Spleen (tissue), 13 donors: ENCODE results near the gene PTPN4. TPM values are rescaled to one million over a fixed set of nuclear protein-coding genes. Genes with fewer than 3 reads are reported as not detected.

Experiments used
- DNase-seq: peaks from one replicate; pipeline ENCODE4 v3.0.0-alpha.2; 2020
- H3K27ac ChIP-seq, 8 donors: fragments of 200-600 bp; sonication (generic) in 7 of 8; 1 replicate in 4 of 8; 2 replicates in 4 of 8; pipeline versions ENCODE4 v1.5.0 to v1.8.0; 2016 to 2021; ENCODE audit warnings: inconsistent platforms in 4 of 8, mild to moderate bottlenecking in 4 of 8, moderate library complexity in 1 of 8
- H3K27me3 ChIP-seq, 7 donors: fragments of 200-600 bp; sonication (generic) in 6 of 7; replicated peaks in 1 of 7; 1 replicate in 4 of 7; 2 replicates in 3 of 7; pipeline versions ENCODE4 v1.5.0 to v1.8.0; 2016 to 2021; ENCODE audit warnings: inconsistent platforms in 3 of 7, mild to moderate bottlenecking in 1 of 7
- H3K36me3 ChIP-seq, 6 donors: fragments of 200-600 bp; sonication (generic) in 5 of 6; 1 replicate in 4 of 6; 2 replicates in 2 of 6; pipeline versions ENCODE4 v1.5.0 to v1.8.0; 2016 to 2021; ENCODE audit warnings: inconsistent platforms in 2 of 6
- H3K4me1 ChIP-seq, 6 donors: fragments of 200-600 bp; sonication (generic) in 5 of 6; 1 replicate in 3 of 6; 2 replicates in 3 of 6; pipeline versions ENCODE4 v1.5.0 to v1.8.0; 2016 to 2021; ENCODE audit warnings: inconsistent platforms in 3 of 6
- H3K4me3 ChIP-seq, 8 donors: fragments of 200-600 bp; sonication (generic) in 7 of 8; 1 replicate in 4 of 8; 2 replicates in 4 of 8; pipeline versions ENCODE4 v1.5.0 to v1.8.0; 2016 to 2021; ENCODE audit warnings: inconsistent platforms in 4 of 8, mild to moderate bottlenecking in 4 of 8, moderate library complexity in 2 of 8
- H3K9me3 ChIP-seq, 8 donors: fragments of 200-600 bp; sonication (generic) in 7 of 8; 1 replicate in 4 of 8; 2 replicates in 4 of 8; pipeline versions ENCODE4 v1.5.0 to v1.8.0; 2016 to 2021; ENCODE audit warnings: inconsistent platforms in 4 of 8
- POLR2A ChIP-seq, 3 donors: fragments of 450-650 bp; IDR thresholded peaks; one replicate each; pipeline ENCODE4 v1.5.1; 2017; ENCODE audit warnings: antibody characterized with exemption in 3 of 3, mild to moderate bottlenecking in 1 of 3
- POLR2AphosphoS5 ChIP-seq, 3 donors: sonication (generic); formaldehyde crosslinking; IDR thresholded peaks; one replicate each; pipeline ENCODE4 v1.5.1; 2017; ENCODE audit warnings: antibody characterized with exemption in 3 of 3
- WGBS, 5 donors: extraction: QIAGEN DNeasy Blood & Tissue Kit in 3 of 5; methylation state at CpG; one replicate each; pipeline versions ENCODE4 v1.1.5 to v1.1.7; 2013 to 2018; 5-methylcytosine and 5-hydroxymethylcytosine counted together
- intact Hi-C: fragments of 100-400 bp; cut with DNase I; formaldehyde crosslinking; loops from one replicate; pipeline ENCODE4 v1.15.0; 2023; ENCODE audit warnings: low total_unique reads
- long read RNA-seq, 2 donors: transcript quantifications; one replicate each; lab custom pipeline, GENCODE V29; 2026
- polyA plus RNA-seq, 3 donors: library from polyadenylated mRNA; stranded (reverse); fragments of 200-250 nt; gene quantifications; one replicate each; pipeline ENCODE4 v1.2.1, GENCODE V29; 2013
- total RNA-seq, 7 donors: library from RNA; depleted of rRNA in 3 of 7; stranded (reverse); fragments of >200 nt in 3 of 7; fragmentation: NEBNext Ultra II Directional in 4 of 7; extraction: Animal tissue kit (Norgen Biotek cat#: 25700) in 4 of 7; gene quantifications; one replicate each; pipeline versions ENCODE4 v1.1.0 to v1.2.1, GENCODE V29; 2016 to 2021
- TF ChIP-seq, protein P1 (sequence below), 11 experiments: fragments of 200-600 bp in 7 of 11; fragments of 450-650 bp in 4 of 11; sonication (generic) in 4 of 11; IDR thresholded peaks in 8 of 11; conservative IDR thresholded peaks in 3 of 11; 1 replicate in 7 of 11; 2 replicates in 4 of 11; pipeline versions ENCODE4 v1.4.0 to v1.8.0; 2016 to 2021; ENCODE audit warnings: antibody characterized with exemption in 11 of 11, inconsistent platforms in 4 of 11, mild to moderate bottlenecking in 1 of 11
- donor health status: healthy with polysubstance abuse.
- donor health status: DM: no; HTN: no; CAD: no; lungs with moderate emphysema.
- donor health status: DM: no; HTN: no; CAD: no.
- donor health status: Bipolar disorder and iron deficiency.
- donor health status: healthy.
- donor health status: DM: no; HTN: no; CAD: no.
- donor health status: DM: yes; HTN: yes; CAD: no.

The PTPN4 gene, protein sequence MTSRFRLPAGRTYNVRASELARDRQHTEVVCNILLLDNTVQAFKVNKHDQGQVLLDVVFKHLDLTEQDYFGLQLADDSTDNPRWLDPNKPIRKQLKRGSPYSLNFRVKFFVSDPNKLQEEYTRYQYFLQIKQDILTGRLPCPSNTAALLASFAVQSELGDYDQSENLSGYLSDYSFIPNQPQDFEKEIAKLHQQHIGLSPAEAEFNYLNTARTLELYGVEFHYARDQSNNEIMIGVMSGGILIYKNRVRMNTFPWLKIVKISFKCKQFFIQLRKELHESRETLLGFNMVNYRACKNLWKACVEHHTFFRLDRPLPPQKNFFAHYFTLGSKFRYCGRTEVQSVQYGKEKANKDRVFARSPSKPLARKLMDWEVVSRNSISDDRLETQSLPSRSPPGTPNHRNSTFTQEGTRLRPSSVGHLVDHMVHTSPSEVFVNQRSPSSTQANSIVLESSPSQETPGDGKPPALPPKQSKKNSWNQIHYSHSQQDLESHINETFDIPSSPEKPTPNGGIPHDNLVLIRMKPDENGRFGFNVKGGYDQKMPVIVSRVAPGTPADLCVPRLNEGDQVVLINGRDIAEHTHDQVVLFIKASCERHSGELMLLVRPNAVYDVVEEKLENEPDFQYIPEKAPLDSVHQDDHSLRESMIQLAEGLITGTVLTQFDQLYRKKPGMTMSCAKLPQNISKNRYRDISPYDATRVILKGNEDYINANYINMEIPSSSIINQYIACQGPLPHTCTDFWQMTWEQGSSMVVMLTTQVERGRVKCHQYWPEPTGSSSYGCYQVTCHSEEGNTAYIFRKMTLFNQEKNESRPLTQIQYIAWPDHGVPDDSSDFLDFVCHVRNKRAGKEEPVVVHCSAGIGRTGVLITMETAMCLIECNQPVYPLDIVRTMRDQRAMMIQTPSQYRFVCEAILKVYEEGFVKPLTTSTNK
- 10 to 100 TPM; 32.4 to 50.9 (median 41.5) TPM for total RNA-seq
- polyA plus RNA-seq: 1 to 10 TPM; 2.4 to 5.6 (median 5.2) TPM
- long read RNA-seq, donor 1: 0 reads
- long read RNA-seq, donor 2: 0 reads

DNA sequence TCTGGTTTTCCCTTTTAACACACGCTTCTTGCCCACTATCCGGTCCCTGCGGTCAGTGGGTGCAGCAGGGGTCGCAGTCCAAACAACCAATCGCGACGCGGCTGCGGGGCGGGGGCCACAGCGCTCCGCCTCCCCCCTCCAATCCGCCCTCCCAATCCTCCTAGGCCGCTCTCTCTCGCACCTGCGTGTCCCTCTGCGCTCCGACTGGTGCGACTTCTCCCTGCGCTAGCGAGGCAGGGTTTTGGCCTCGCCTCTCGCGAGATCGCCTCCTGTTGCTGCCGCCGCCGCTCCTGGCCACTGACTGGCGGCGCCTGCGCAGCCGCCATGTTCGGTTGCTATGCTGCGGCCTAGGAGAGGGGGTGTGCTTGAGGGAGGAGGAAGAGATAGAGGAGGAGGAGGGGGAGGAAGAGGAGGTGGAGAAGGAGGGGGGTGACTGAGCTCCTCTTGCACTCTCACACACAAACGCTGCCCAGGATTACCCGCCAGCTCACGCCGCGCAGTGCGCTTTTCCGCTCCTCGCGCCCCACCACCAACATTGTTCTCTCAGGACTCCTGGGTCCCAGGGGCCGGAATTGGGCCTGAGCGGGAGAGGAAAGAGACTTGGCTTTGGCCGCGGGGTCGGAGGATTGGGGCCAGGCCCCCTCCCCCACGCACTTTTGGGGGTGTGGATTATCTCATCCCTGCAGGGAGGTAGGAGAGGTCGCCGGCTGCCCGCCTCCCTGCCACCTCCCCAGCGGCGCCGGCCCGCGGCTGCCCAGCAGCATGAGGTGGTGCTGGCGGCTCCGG, at the start of gene PTPN4:
Gene PTPN4 (plus strand): TSS at position 472 of the 786 bp plus-strand sequence. CDS start 49,932 bp downstream, outside the sequence.
- intact Hi-C loops: no loop called here
- TF ChIP-seq POLR2A (IDR thresholded peaks at IDR 0.05): peak in 2 of 3 donors; percentile 27 to 77
- TF ChIP-seq, protein P1, sequence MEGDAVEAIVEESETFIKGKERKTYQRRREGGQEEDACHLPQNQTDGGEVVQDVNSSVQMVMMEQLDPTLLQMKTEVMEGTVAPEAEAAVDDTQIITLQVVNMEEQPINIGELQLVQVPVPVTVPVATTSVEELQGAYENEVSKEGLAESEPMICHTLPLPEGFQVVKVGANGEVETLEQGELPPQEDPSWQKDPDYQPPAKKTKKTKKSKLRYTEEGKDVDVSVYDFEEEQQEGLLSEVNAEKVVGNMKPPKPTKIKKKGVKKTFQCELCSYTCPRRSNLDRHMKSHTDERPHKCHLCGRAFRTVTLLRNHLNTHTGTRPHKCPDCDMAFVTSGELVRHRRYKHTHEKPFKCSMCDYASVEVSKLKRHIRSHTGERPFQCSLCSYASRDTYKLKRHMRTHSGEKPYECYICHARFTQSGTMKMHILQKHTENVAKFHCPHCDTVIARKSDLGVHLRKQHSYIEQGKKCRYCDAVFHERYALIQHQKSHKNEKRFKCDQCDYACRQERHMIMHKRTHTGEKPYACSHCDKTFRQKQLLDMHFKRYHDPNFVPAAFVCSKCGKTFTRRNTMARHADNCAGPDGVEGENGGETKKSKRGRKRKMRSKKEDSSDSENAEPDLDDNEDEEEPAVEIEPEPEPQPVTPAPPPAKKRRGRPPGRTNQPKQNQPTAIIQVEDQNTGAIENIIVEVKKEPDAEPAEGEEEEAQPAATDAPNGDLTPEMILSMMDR (IDR thresholded peaks at IDR 0.05 in 8 of 11, conservative IDR thresholded peaks at IDR 0.05 in 3 of 11): peak in 6 of 11 experiments; percentile 22 to 49 (median 36)
- TF ChIP-seq POLR2AphosphoS5 (IDR thresholded peaks at IDR 0.05): peak; percentile 96 to 98 (median 97)
- Histone ChIP-seq H3K36me3 (no peaks in the 10 kb centered on the region), H3K4me1 (peaks cover 6 to 57% (median 33%) of the 10 kb centered on the region in 6 donors), H3K27ac (peak within 1 kb of the TSS; percentile 85 to 98 (median 94)), H3K27me3 (no peaks in the 10 kb centered on the region), H3K4me3 (peak within 1 kb of the TSS; percentile 77 to 91 (median 80)), H3K9me3 (no peaks in the 10 kb centered on the region)
- 0 to 1% (median 0%) methylated on average over 43 to 59 of the region's 59 CpGs for WGBS, 5 donors
- DNase-seq: peak; percentile 100

DNA sequence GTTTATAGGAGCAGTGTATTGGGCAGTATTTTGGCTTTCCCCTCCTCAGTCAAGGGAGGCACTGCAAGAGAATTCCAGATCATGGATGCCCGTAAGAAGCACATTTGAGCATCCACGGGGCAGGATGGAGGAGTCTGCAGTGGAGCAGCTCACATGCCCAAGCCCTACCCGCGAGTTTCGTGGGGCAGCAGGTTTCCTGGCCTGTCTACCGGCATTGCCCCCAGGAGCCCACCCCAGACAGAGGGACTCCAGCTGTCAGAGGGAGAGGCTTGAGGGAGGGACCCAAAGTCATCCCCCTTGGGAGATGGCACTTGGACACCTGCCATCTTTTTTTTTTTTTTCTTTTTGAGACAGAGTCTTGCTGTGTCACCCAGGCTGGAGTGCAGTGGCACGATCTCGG, 49.4 kb upstream of the PTPN4 start:
- WGBS, 5 donors: 86 to 92% (median 89%) methylated on average over 8 of the region's 8 CpGs

DNA sequence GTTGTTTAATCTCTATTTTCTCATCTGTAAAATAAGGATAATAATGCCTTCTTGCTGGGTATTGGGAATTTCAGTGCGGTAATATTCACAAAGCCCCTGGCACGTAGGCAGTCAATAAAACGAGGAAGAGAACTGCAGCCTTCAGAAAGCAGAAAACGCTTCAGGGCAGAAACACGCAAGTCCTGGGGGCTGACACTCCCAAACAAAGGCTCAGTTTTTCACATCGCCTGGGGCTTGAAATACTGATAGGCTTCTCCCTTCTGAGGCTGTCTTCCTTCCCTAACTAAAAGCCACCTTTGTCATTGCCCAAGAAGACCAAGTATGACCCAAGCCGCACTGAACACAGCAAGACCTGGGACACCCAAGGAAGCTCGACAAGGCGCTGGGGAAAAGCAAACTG, 48.4 kb upstream of the PTPN4 start:
- Histone ChIP-seq H3K9me3 (no peaks in the 10 kb centered on the region), H3K36me3 (no peaks in the 10 kb centered on the region), H3K27me3 (peaks cover 0 to 9% (median 0%) of the 10 kb centered on the region in 7 donors), H3K4me1 (no peaks in the 10 kb centered on the region), H3K27ac (no peak overlapping the region), H3K4me3 (no peak overlapping the region)
- WGBS, 5 donors: 87 to 95% (median 89%) methylated on average over 9 of the region's 9 CpGs
- no peak for DNase-seq
- TF ChIP-seq, protein P1 (IDR thresholded peaks at IDR 0.05 in 8 of 11, conservative IDR thresholded peaks at IDR 0.05 in 3 of 11): no peak
- TF ChIP-seq POLR2AphosphoS5 (IDR thresholded peaks at IDR 0.05): no peak
- TF ChIP-seq POLR2A (IDR thresholded peaks at IDR 0.05): no peak
- intact Hi-C loops: no loop called here

More for the DNA sequence above, 49.4 kb upstream of the PTPN4 start:
- Histone ChIP-seq H3K4me3 (no peak overlapping the region), H3K36me3 (peaks cover 0 to under 1% (median 0%) of the 10 kb centered on the region in 6 donors), H3K27ac (no peak overlapping the region), H3K4me1 (no peaks in the 10 kb centered on the region), H3K27me3 (peaks cover 0 to 9% (median 0%) of the 10 kb centered on the region in 7 donors), H3K9me3 (peaks cover 0 to 4% (median under 1%) of the 10 kb centered on the region in 8 donors)
- TF ChIP-seq, protein P1 (IDR thresholded peaks at IDR 0.05 in 8 of 11, conservative IDR thresholded peaks at IDR 0.05 in 3 of 11): no peak
- TF ChIP-seq POLR2A (IDR thresholded peaks at IDR 0.05) (no peak), POLR2AphosphoS5 (IDR thresholded peaks at IDR 0.05) (no peak)
- intact Hi-C loops: no loop called here
- DNase-seq: peak; percentile 43
